Measurements from ENCODE around the gene CAMSAP2.
A peak's percentile ranks its signal among the peaks of the same experiment; 100 is the strongest.
"Not testable (repeated sequence)": the region's sequence is repeated elsewhere in the genome, so short reads cannot be mapped to it uniquely, and the experiment has no call there.

Gene CAMSAP2

GRCh38 chr1:200738949-200739651, 407 bp downstream of the CAMSAP2 start:
- DNase-seq = peak; percentile 44

- no peak for DNase-seq
These were observed 1.2 kb downstream of the CAMSAP2 start for GRCh38 chr1:200739702-200740570.

GRCh38 chr1:200740571-200741208, 2.0 kb downstream of the CAMSAP2 start:
- DNase-seq = no peak

GRCh38 chr1:200741551-200742207, 3.0 kb downstream of the CAMSAP2 start:
- DNase-seq = no peak

- DNase-seq = no peak
These were observed 5.5 kb downstream of the CAMSAP2 start for GRCh38 chr1:200744143-200744542.

GRCh38 chr1:200749090-200749489, 10.4 kb downstream of the CAMSAP2 start:
- DNase-seq = no peak

- DNase-seq = not testable (repeated sequence)
These were observed 12.1 kb downstream of the CAMSAP2 start for GRCh38 chr1:200750749-200751148.

- no peak for DNase-seq
These were observed 13.0 kb downstream of the CAMSAP2 start for GRCh38 chr1:200751717-200752116.

GRCh38 chr1:200753650-200754198, 15.0 kb downstream of the CAMSAP2 start:
- no peak for DNase-seq

GRCh38 chr1:200755456-200755855, 16.8 kb downstream of the CAMSAP2 start:
- DNase-seq = no peak

GRCh38 chr1:200762089-200762488, 23.4 kb downstream of the CAMSAP2 start:
- no peak for DNase-seq

GRCh38 chr1:200767321-200767720, 28.6 kb downstream of the CAMSAP2 start:
- DNase-seq = no peak

- no peak for DNase-seq
These were observed 33.2 kb downstream of the CAMSAP2 start for GRCh38 chr1:200771625-200772555.

- DNase-seq = no peak
These were observed 35.6 kb downstream of the CAMSAP2 start for GRCh38 chr1:200774311-200774710.

- DNase-seq = no peak
These were observed 36.2 kb downstream of the CAMSAP2 start for GRCh38 chr1:200774735-200775444.

- DNase-seq = no peak
These were observed 37.2 kb downstream of the CAMSAP2 start for GRCh38 chr1:200775850-200776249.

GRCh38 chr1:200776949-200777348, 38.3 kb downstream of the CAMSAP2 start:
- no peak for DNase-seq

GRCh38 chr1:200778766-200779165, 40.1 kb downstream of the CAMSAP2 start:
- DNase-seq = no peak

- DNase-seq = no peak
These were observed 40.6 kb downstream of the CAMSAP2 start for GRCh38 chr1:200779326-200779725.

- DNase-seq = peak; percentile 38
These were observed 42.1 kb downstream of the CAMSAP2 start for GRCh38 chr1:200780545-200781369.
